ENCODE measurements around the gene CSNK1G1.

DNA sequence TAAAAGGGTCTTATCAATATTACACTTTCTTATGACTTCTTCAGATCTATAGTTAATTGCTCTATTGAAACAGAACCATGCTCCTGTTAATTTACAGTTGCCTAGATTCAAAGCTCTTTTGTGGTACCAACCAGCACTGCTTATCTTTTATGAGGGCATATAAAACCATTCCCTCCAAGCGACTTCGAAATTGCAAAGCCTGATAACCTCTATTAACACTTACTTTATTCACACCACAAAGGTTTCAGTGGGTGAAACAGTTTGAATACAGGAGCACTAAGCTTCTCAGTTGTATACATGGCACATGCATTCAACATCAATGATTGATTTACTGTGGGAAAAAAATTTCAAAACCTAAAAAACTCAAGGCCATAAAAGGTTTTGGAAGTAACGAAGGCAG, 118.3 kb downstream of the CSNK1G1 start:
- TF ChIP-seq, protein P1, sequence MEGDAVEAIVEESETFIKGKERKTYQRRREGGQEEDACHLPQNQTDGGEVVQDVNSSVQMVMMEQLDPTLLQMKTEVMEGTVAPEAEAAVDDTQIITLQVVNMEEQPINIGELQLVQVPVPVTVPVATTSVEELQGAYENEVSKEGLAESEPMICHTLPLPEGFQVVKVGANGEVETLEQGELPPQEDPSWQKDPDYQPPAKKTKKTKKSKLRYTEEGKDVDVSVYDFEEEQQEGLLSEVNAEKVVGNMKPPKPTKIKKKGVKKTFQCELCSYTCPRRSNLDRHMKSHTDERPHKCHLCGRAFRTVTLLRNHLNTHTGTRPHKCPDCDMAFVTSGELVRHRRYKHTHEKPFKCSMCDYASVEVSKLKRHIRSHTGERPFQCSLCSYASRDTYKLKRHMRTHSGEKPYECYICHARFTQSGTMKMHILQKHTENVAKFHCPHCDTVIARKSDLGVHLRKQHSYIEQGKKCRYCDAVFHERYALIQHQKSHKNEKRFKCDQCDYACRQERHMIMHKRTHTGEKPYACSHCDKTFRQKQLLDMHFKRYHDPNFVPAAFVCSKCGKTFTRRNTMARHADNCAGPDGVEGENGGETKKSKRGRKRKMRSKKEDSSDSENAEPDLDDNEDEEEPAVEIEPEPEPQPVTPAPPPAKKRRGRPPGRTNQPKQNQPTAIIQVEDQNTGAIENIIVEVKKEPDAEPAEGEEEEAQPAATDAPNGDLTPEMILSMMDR (IDR thresholded peaks at IDR 0.05 in 8 of 11, conservative IDR thresholded peaks at IDR 0.05 in 3 of 11): no peak
- no peak for TF ChIP-seq POLR2AphosphoS5 (IDR thresholded peaks at IDR 0.05)
